GM21360 (cell line): ENCODE results near the gene GRM1.

Source experiments
- ATAC-seq: cut with Tn5 transposase; IDR thresholded peaks from one replicate; pipeline ENCODE4 v1.9.1; 2021; ENCODE audit warnings: mild to moderate bottlenecking, moderate library complexity; ENCODE audit not compliant: unreplicated experiment

The GRM1 gene

GRCh38 chr6:146095481-146095880, 66.6 kb downstream of the GRM1 start:
- ATAC-seq: no peak

- no peak for ATAC-seq
These were observed 68.7 kb downstream of the GRM1 start for GRCh38 chr6:146097586-146097985.

- ATAC-seq: no peak
These were observed 71.9 kb downstream of the GRM1 start for GRCh38 chr6:146100776-146101175.

- no peak for ATAC-seq
These were observed 74.7 kb downstream of the GRM1 start for GRCh38 chr6:146103416-146104072.

- ATAC-seq: no peak
These were observed 77.7 kb downstream of the GRM1 start for GRCh38 chr6:146106532-146106931.

GRCh38 chr6:146110990-146111389, 82.1 kb downstream of the GRM1 start:
- no peak for ATAC-seq

- no peak for ATAC-seq
These were observed 83.1 kb downstream of the GRM1 start for GRCh38 chr6:146111881-146112450.

GRCh38 chr6:146113084-146113623, 84.3 kb downstream of the GRM1 start:
- no peak for ATAC-seq

- ATAC-seq: no peak
These were observed 94.8 kb downstream of the GRM1 start for GRCh38 chr6:146123616-146124015.

- no peak for ATAC-seq
These were observed 98.8 kb downstream of the GRM1 start for GRCh38 chr6:146127447-146128215.

- ATAC-seq: no peak
These were observed 105.0 kb downstream of the GRM1 start for GRCh38 chr6:146133866-146134265.

- no peak for ATAC-seq
These were observed 106.3 kb downstream of the GRM1 start for GRCh38 chr6:146135167-146135566.

- no peak for ATAC-seq
These were observed 118.0 kb downstream of the GRM1 start for GRCh38 chr6:146146836-146147235.

GRCh38 chr6:146149770-146150169, 120.9 kb downstream of the GRM1 start:
- ATAC-seq: no peak

GRCh38 chr6:146153040-146153758, 124.3 kb downstream of the GRM1 start:
- ATAC-seq: peak; percentile 98

- ATAC-seq: no peak
These were observed 125.3 kb downstream of the GRM1 start for GRCh38 chr6:146154197-146154596.

GRCh38 chr6:146161664-146162063, 132.8 kb downstream of the GRM1 start:
- no peak for ATAC-seq

GRCh38 chr6:146169872-146170271, 141.0 kb downstream of the GRM1 start:
- ATAC-seq: no peak

- no peak for ATAC-seq
These were observed 148.9 kb downstream of the GRM1 start for GRCh38 chr6:146177785-146178184.

GRCh38 chr6:146183831-146184230, 155.0 kb downstream of the GRM1 start:
- ATAC-seq: no peak

- no peak for ATAC-seq
These were observed 155.8 kb downstream of the GRM1 start for GRCh38 chr6:146184701-146185100.
